Measurements from ENCODE around the gene BYSL. TPM values are rescaled to one million over a fixed set of nuclear protein-coding genes. Genes with fewer than 3 reads are reported as not detected.
A peak's percentile ranks its signal among the peaks of the same experiment; 100 is the strongest.

BYSL gene
- total and polyA plus RNA-seq, 2 donors = 7.8 to 13.0 TPM

- H3K4me1 ChIP-seq (ENCODE audit: control insufficient read depth in 2 of 2, insufficient read depth in 2 of 2, low read length in 2 of 2) = peaks cover 12 to 44% of the 10 kb centered on the region in 2 donors
- WGBS = 78% methylated on average over 9 of the region's 9 CpGs
- no peaks in the 10 kb centered on the region for H3K27me3 ChIP-seq (ENCODE audit: control insufficient read depth in 2 of 2, insufficient read depth in 1 of 2, low read length in 1 of 2)
- H3K27ac ChIP-seq (ENCODE audit: low read depth in 1 of 2, low read length in 1 of 2) = peak overlapping the region in 1 of 2 donors; percentile 3
- no peak overlapping the region for H3K4me3 ChIP-seq (ENCODE audit: low read length in 2 of 2)
- no peak for DNase-seq (ENCODE audit: low read depth in 6 of 9, low spot score in 9 of 9)
- no peaks in the 10 kb centered on the region for H3K9me3 ChIP-seq (ENCODE audit: control insufficient read depth in 2 of 2, insufficient read depth in 1 of 2, low read length in 1 of 2)
- peaks cover 23 to 31% of the 10 kb centered on the region in 2 donors for H3K36me3 ChIP-seq (ENCODE audit: control insufficient read depth in 2 of 2, insufficient read depth in 2 of 2, low read length in 1 of 2)
These were observed 55.6 kb downstream of the BYSL start for GRCh38 chr6:41976794-41977484.

Other genes starting within 250 kb of the BYSL start
- 6.1 TPM for gene TFEB, start 185.9 kb upstream of the BYSL start, total RNA-seq
- 22.8 TPM for gene TFEB, start 185.9 kb upstream of the BYSL start, polyA plus RNA-seq
- 0.28 TPM for gene PGC, start 174.1 kb upstream of the BYSL start, total RNA-seq
- gene PGC, start 174.1 kb upstream of the BYSL start, polyA plus RNA-seq = 0.73 TPM
- 1.7 TPM for gene FRS3, start 141.6 kb upstream of the BYSL start, total RNA-seq
- gene FRS3, start 141.6 kb upstream of the BYSL start, polyA plus RNA-seq = 5.0 TPM
- 0.38 TPM for gene PRICKLE4, start 140.7 kb upstream of the BYSL start, total RNA-seq
- gene PRICKLE4, start 140.7 kb upstream of the BYSL start, polyA plus RNA-seq = 1.4 TPM
- 216 TPM for gene TOMM6, start 133.8 kb upstream of the BYSL start, total RNA-seq
- 347 TPM for gene TOMM6, start 133.8 kb upstream of the BYSL start, polyA plus RNA-seq
- gene USP49, start 26.1 kb upstream of the BYSL start, total RNA-seq = 3.0 TPM
- gene USP49, start 26.1 kb upstream of the BYSL start, polyA plus RNA-seq = 1.1 TPM
- 22.4 TPM for gene MED20, start 360 bp upstream of the BYSL start, total RNA-seq
- 7.9 TPM for gene MED20, start 360 bp upstream of the BYSL start, polyA plus RNA-seq
- gene CCND3, start 20.3 kb downstream of the BYSL start, total RNA-seq = 131 TPM
- gene CCND3, start 20.3 kb downstream of the BYSL start, polyA plus RNA-seq = 277 TPM
- 21.9 TPM for gene TAF8, start 129.0 kb downstream of the BYSL start, total RNA-seq
- 13.0 TPM for gene TAF8, start 129.0 kb downstream of the BYSL start, polyA plus RNA-seq
- gene C6orf132, start 221.1 kb downstream of the BYSL start, total RNA-seq = 0.71 TPM
- gene C6orf132, start 221.1 kb downstream of the BYSL start, polyA plus RNA-seq = 4.8 TPM